ENCODE results near the gene EPX. TPM values are rescaled to one million over a fixed set of nuclear protein-coding genes. Genes with fewer than 3 reads are reported as not detected.

EPX gene
- total RNA-seq: not detected in 2 replicates

GRCh38 chr17:58192612-58193011 lies at the start of gene EPX:
TSS of gene EPX (plus strand) at chr17:58192726. CDS start at chr17:58192847, 121 bp downstream.

GRCh38 chr17:58147930-58148434 lies 44.5 kb upstream of the EPX start, which contains the start of gene OR4D1:
TSS of gene OR4D1 (plus strand) at chr17:58148384. CDS start at chr17:58155154, 6,770 bp downstream.

GRCh38 chr17:58166682-58167081 lies 25.8 kb upstream of the EPX start, which contains the start of gene OR4D2:
TSS of gene OR4D2 (plus strand) at chr17:58166982. CDS start at chr17:58169656, 2,674 bp downstream.

GRCh38 chr17:58219007-58219788 lies 26.7 kb downstream of the EPX start, which contains the start of gene MKS1:
TSS of gene MKS1 (minus strand) at chr17:58219255. CDS start at chr17:58219230, 25 bp downstream.

GRCh38 chr17:58238147-58238634 lies 45.7 kb downstream of the EPX start, which contains the start of gene LPO:
TSS of gene LPO (plus strand) at chr17:58238584. CDS start at chr17:58242980, 4,396 bp downstream.

Other genes starting within 250 kb of the EPX start
- gene CUEDC1, start 237.3 kb upstream of the EPX start, total RNA-seq: 5.7 and 6.4 TPM in 2 replicates
- gene VEZF1, start 204.5 kb upstream of the EPX start, total RNA-seq: 19.8 and 36.6 TPM in 2 replicates
- 399 and 481 TPM in 2 replicates for gene SRSF1, start 185.5 kb upstream of the EPX start, total RNA-seq
- 8.4 and 18.8 TPM in 2 replicates for gene DYNLL2, start 109.3 kb upstream of the EPX start, total RNA-seq
- not detected in 2 replicates for gene OR4D1, start 44.3 kb upstream of the EPX start, total RNA-seq
- not detected in 2 replicates for gene OR4D2, start 25.7 kb upstream of the EPX start, total RNA-seq
- 8.9 and 13.2 TPM in 2 replicates for gene MKS1, start 26.5 kb downstream of the EPX start, total RNA-seq
- gene LPO, start 45.9 kb downstream of the EPX start, total RNA-seq: not detected in 2 replicates
- under 0.01 TPM in 1 of 2 replicates, not detected in the other for gene MPO, start 88.2 kb downstream of the EPX start, total RNA-seq
- under 0.01 TPM in 1 of 2 replicates, not detected in the other for gene TSPOAP1, start 136.1 kb downstream of the EPX start, total RNA-seq
- 40.3 and 62.6 TPM in 2 replicates for gene SUPT4H1, start 159.5 kb downstream of the EPX start, total RNA-seq
- not detected in 2 replicates for gene RNF43, start 224.8 kb downstream of the EPX start, total RNA-seq

Data from bladder microvascular endothelial cell (primary cell).